ENCODE measurements around the gene CTSW. TPM values are rescaled to one million over a fixed set of nuclear protein-coding genes. Genes with fewer than 3 reads are reported as not detected.

CTSW gene
- polyA plus RNA-seq, 3 donors, result 0.71 to 1.3 (median 0.78) TPM

GRCh38 chr11:65927904-65928397, 48.3 kb downstream of the CTSW start:
- Histone ChIP-seq H3K4me3 (replicated peaks in 1 of 3; ENCODE audit: low read depth in 2 of 3, low read length in 3 of 3) (peak overlapping the region; percentile 22 to 71 (median 39)), H3K9ac (ENCODE audit: insufficient read depth, low read length, poor library complexity, severe bottlenecking) (peak overlapping the region; percentile 61), H3K4me1 (ENCODE audit: control insufficient read depth in 1 of 2, insufficient read depth in 2 of 2, low read length in 2 of 2) (peaks cover 18 to 26% of the 10 kb centered on the region in 2 donors), H3K9me3 (replicated peaks in 1 of 2; ENCODE audit: control insufficient read depth in 1 of 2, insufficient read depth in 1 of 2, low read length in 2 of 2) (no peaks in the 10 kb centered on the region), H3K36me3 (replicated peaks in 1 of 2; ENCODE audit: control insufficient read depth in 1 of 2, insufficient read depth in 2 of 2, low read length in 2 of 2) (peaks cover 4 to 14% of the 10 kb centered on the region in 2 donors), H3K27ac (ENCODE audit: low read depth in 1 of 2, low read length in 2 of 2) (peak overlapping the region; percentile 72 to 90), H3K4me2 (replicated peaks; ENCODE audit: extremely low read depth, low read length, poor library complexity, severe bottlenecking) (peak overlapping the region; percentile 80), H3K27me3 (ENCODE audit: control insufficient read depth in 2 of 2, insufficient read depth in 2 of 2, low read length in 2 of 2) (no peaks in the 10 kb centered on the region), H3K79me2 (ENCODE audit: insufficient read depth, low read length) (no peaks in the 10 kb centered on the region), H2AFZ (ENCODE audit: insufficient read depth, low read depth, low read length, poor library complexity, severe bottlenecking) (peak overlapping the region; percentile 94), H4K20me1 (ENCODE audit: insufficient read depth, low read length) (no peaks in the 10 kb centered on the region)
- peaks cover 12 to 13% of the 10 kb centered on the region in 2 donors for H3K36me3 Mint-ChIP-seq
- peaks cover 0 to 2% (median 1%) of the 10 kb centered on the region in 3 donors for H3K27me3 Mint-ChIP-seq (ENCODE audit: low read depth in 3 of 3)
- intact Hi-C loops (cut with micrococcal nuclease), result loop anchor here in 1 of 2 donors (5.0 kb wide), 1 partner anchor 41 kb away; the partner anchor contains the start of gene FIBP
- DNase-seq, result peak; percentile 65 to 73 (median 68)
- peaks cover 28% of the 10 kb centered on the region for H3K4me1 Mint-ChIP-seq
- peak overlapping the region; percentile 85 to 94 (median 93) for H3K27ac Mint-ChIP-seq
- no peak for TF ChIP-seq CTCF (IDR thresholded peaks at IDR 0.05)
- H3K9me3 Mint-ChIP-seq, result no peaks in the 10 kb centered on the region
- 2% methylated on average over 5 of the region's 9 CpGs for WGBS (ENCODE audit: insufficient coverage)
- H3K4me3 Mint-ChIP-seq, result peak overlapping the region; percentile 77 to 90

- Histone ChIP-seq H3K4me2 (replicated peaks; ENCODE audit: extremely low read depth, low read length, poor library complexity, severe bottlenecking) (peak overlapping the region; percentile 80), H3K9me3 (replicated peaks in 1 of 2; ENCODE audit: control insufficient read depth in 1 of 2, insufficient read depth in 1 of 2, low read length in 2 of 2) (no peaks in the 10 kb centered on the region), H3K4me1 (ENCODE audit: control insufficient read depth in 1 of 2, insufficient read depth in 2 of 2, low read length in 2 of 2) (peaks cover 18 to 26% of the 10 kb centered on the region in 2 donors), H2AFZ (ENCODE audit: insufficient read depth, low read depth, low read length, poor library complexity, severe bottlenecking) (peak overlapping the region; percentile 94), H4K20me1 (ENCODE audit: insufficient read depth, low read length) (no peaks in the 10 kb centered on the region), H3K27me3 (ENCODE audit: control insufficient read depth in 2 of 2, insufficient read depth in 2 of 2, low read length in 2 of 2) (no peaks in the 10 kb centered on the region), H3K9ac (ENCODE audit: insufficient read depth, low read length, poor library complexity, severe bottlenecking) (peak overlapping the region; percentile 61), H3K36me3 (replicated peaks in 1 of 2; ENCODE audit: control insufficient read depth in 1 of 2, insufficient read depth in 2 of 2, low read length in 2 of 2) (peaks cover 0 to 7% of the 10 kb centered on the region in 2 donors), H3K79me2 (ENCODE audit: insufficient read depth, low read length) (no peaks in the 10 kb centered on the region), H3K4me3 (replicated peaks in 1 of 3; ENCODE audit: low read depth in 2 of 3, low read length in 3 of 3) (peak overlapping the region in 1 of 3 experiments; percentile 71), H3K27ac (ENCODE audit: low read depth in 1 of 2, low read length in 2 of 2) (peak overlapping the region; percentile 72 to 90)
- Mint-ChIP-seq H3K36me3 (peaks cover 5 to 6% of the 10 kb centered on the region in 2 donors), H3K4me1 (peaks cover 28% of the 10 kb centered on the region), H3K4me3 (peak overlapping the region; percentile 77 to 90), H3K9me3 (peaks cover 0 to 3% (median 0%) of the 10 kb centered on the region in 7 donors), H3K27ac (peak overlapping the region; percentile 85 to 94 (median 93)), H3K27me3 (ENCODE audit: low read depth in 3 of 3) (peaks cover 0 to 2% (median 1%) of the 10 kb centered on the region in 3 donors)
- DNase-seq, result no peak
- TF ChIP-seq CTCF (IDR thresholded peaks at IDR 0.05), result no peak
- 71% methylated on average over 2 of the region's 6 CpGs for WGBS (ENCODE audit: insufficient coverage)
- intact Hi-C loops (cut with micrococcal nuclease), result loop anchor here in 1 of 2 donors (5.0 kb wide), 1 partner anchor 41 kb away; the partner anchor contains the start of gene FIBP
Observed at GRCh38 chr11:65928667-65929066, 49.0 kb downstream of the CTSW start.
